Neural crest cell (in vitro differentiated cells): ENCODE results near the gene HOXA6. TPM values are rescaled to one million over a fixed set of nuclear protein-coding genes. Genes with fewer than 3 reads are reported as not detected.

Experiments used
- DNase-seq: peaks from one replicate; pipeline ENCODE4 v3.0.0; 2021; ENCODE audit warnings: low read depth, mixed read lengths, low spot score
- H3K27ac Mint-ChIP-seq: one replicate; pipeline ENCODE4 v1.8.0; 2021; ENCODE audit warnings: mild to moderate bottlenecking, mixed read lengths; ENCODE audit not compliant: unreplicated experiment
- H3K27me3 Mint-ChIP-seq: 2 replicates; pipeline ENCODE4 v1.8.0; 2021; ENCODE audit warnings: low read depth, mild to moderate bottlenecking, mixed read lengths
- H3K36me3 Mint-ChIP-seq: 2 replicates; pipeline ENCODE4 v1.8.0; 2021; ENCODE audit warnings: low read depth, mild to moderate bottlenecking, mixed read lengths
- H3K4me1 Mint-ChIP-seq: 2 replicates; pipeline ENCODE4 v1.8.0; 2021; ENCODE audit warnings: mixed read lengths
- H3K4me3 Mint-ChIP-seq: one replicate; pipeline ENCODE4 v1.8.0; 2021; ENCODE audit warnings: mild to moderate bottlenecking, mixed read lengths
- H3K9me3 Mint-ChIP-seq: 2 replicates; pipeline ENCODE4 v1.8.0; 2021; ENCODE audit warnings: mixed read lengths
- CTCF ChIP-seq: fragments of 200-600 bp; sonication (generic); conservative IDR thresholded peaks from 2 replicates; pipeline ENCODE4 v1.5.0; 2021; ENCODE audit warnings: antibody characterized with exemption, mild to moderate bottlenecking
- total RNA-seq: library from RNA; stranded (reverse); gene quantifications from 2 replicates; pipeline ENCODE4 v1.2.1, GENCODE V29; 2021

Gene HOXA6
- total RNA-seq, 1 donor from 2014 or later, result 1.6 TPM

- Mint-ChIP-seq H3K36me3 (no peaks in the 10 kb centered on the region), H3K9me3 (no peaks in the 10 kb centered on the region), H3K27me3 (peaks cover 96% of the 10 kb centered on the region), H3K27ac (no peak overlapping the region), H3K4me3 (peak overlapping the region; percentile 82), H3K4me1 (peaks cover 16% of the 10 kb centered on the region)
- no peak for DNase-seq
- no peak for TF ChIP-seq CTCF
Observed at GRCh38 chr7:27117887-27118491, 29.6 kb downstream of the HOXA6 start.

GRCh38 chr7:27116962-27117886 lies 30.4 kb downstream of the HOXA6 start:
- no peak for TF ChIP-seq CTCF
- peaks cover 96% of the 10 kb centered on the region for H3K27me3 Mint-ChIP-seq
- DNase-seq, result no peak
- peak overlapping the region; percentile 87 for H3K4me3 Mint-ChIP-seq
- H3K36me3 Mint-ChIP-seq, result no peaks in the 10 kb centered on the region
- peaks cover 12% of the 10 kb centered on the region for H3K4me1 Mint-ChIP-seq
- no peaks in the 10 kb centered on the region for H3K9me3 Mint-ChIP-seq
- no peak overlapping the region for H3K27ac Mint-ChIP-seq

GRCh38 chr7:27116031-27116961 lies 31.3 kb downstream of the HOXA6 start:
- Mint-ChIP-seq H3K27me3 (peaks cover 96% of the 10 kb centered on the region), H3K27ac (no peak overlapping the region), H3K36me3 (no peaks in the 10 kb centered on the region)

GRCh38 chr7:27115221-27116026 lies 32.1 kb downstream of the HOXA6 start:
- DNase-seq, result no peak
- Mint-ChIP-seq H3K9me3 (no peaks in the 10 kb centered on the region), H3K27ac (no peak overlapping the region), H3K36me3 (peaks cover 3% of the 10 kb centered on the region), H3K27me3 (peaks cover 96% of the 10 kb centered on the region), H3K4me3 (peak overlapping the region; percentile 87), H3K4me1 (peaks cover 27% of the 10 kb centered on the region)
- no peak for TF ChIP-seq CTCF

More at GRCh38 chr7:27116031-27116961, 31.3 kb downstream of the HOXA6 start:
- DNase-seq, result no peak
- Mint-ChIP-seq H3K9me3 (no peaks in the 10 kb centered on the region), H3K4me1 (peaks cover 20% of the 10 kb centered on the region), H3K4me3 (peak overlapping the region; percentile 87)
- no peak for TF ChIP-seq CTCF

- Mint-ChIP-seq H3K4me3 (peak overlapping the region; percentile 87), H3K36me3 (peaks cover 4% of the 10 kb centered on the region), H3K9me3 (no peaks in the 10 kb centered on the region), H3K27me3 (peaks cover 96% of the 10 kb centered on the region), H3K4me1 (peaks cover 30% of the 10 kb centered on the region), H3K27ac (no peak overlapping the region)
- DNase-seq, result no peak
- TF ChIP-seq CTCF, result no peak
Observed at GRCh38 chr7:27114881-27115220, 32.7 kb downstream of the HOXA6 start.
